Activated naive CD8-positive, alpha-beta T cell treated with anti-CD3 and anti-CD28 coated beads, Interleukin-2, amount 10 ng/mL, durations not matched to agents 7 days and 5 days (primary cell): ENCODE data around the gene VAC14. TPM values are rescaled to one million over a fixed set of nuclear protein-coding genes. Genes with fewer than 3 reads are reported as not detected.
A peak's percentile ranks its signal among the peaks of the same experiment; 100 is the strongest.

ENCODE experiments used
- ATAC-seq: fragments of 150-1000 bp; cut with Tn5 transposase; one replicate; pipeline ENCODE4 v1.10.0; 2021; ENCODE audit warnings: low read depth, moderate library complexity
- POLR2A ChIA-PET: fragments of 350-600 bp; sonication (Branson Sonifier 250); formaldehyde crosslinking; loops from one replicate; lab custom pipeline; 2021; ENCODE audit warnings: antibody characterized with exemption; lab: Charles Lee
- DNase-seq: peaks from one replicate; pipeline ENCODE4 v3.0.0; 2021
- H3K27ac Mint-ChIP-seq: one replicate; pipeline ENCODE4 v1.8.0; 2022; ENCODE audit warnings: mild to moderate bottlenecking, mixed read lengths
- H3K27me3 Mint-ChIP-seq: one replicate; pipeline ENCODE4 v1.8.0; 2022; ENCODE audit warnings: mild to moderate bottlenecking, moderate library complexity, mixed read lengths
- H3K36me3 Mint-ChIP-seq: one replicate; pipeline ENCODE4 v1.8.0; 2021; ENCODE audit warnings: mild to moderate bottlenecking, mixed read lengths
- H3K4me1 Mint-ChIP-seq: one replicate; pipeline ENCODE4 v1.8.0; 2021; ENCODE audit warnings: mixed read lengths
- H3K4me3 Mint-ChIP-seq: one replicate; pipeline ENCODE4 v1.8.0; 2022; ENCODE audit warnings: mild to moderate bottlenecking, moderate library complexity, mixed read lengths
- H3K9me3 Mint-ChIP-seq: one replicate; pipeline ENCODE4 v1.8.0; 2021; ENCODE audit warnings: mixed read lengths
- total RNA-seq, 2 experiments: library from RNA; stranded (reverse); gene quantifications; one replicate each; pipeline ENCODE4 v1.2.3, GENCODE V29; 2021

Gene VAC14
- total RNA-seq, 2 experiments from 2014 or later, result 34.4 to 36.9 TPM

DNA sequence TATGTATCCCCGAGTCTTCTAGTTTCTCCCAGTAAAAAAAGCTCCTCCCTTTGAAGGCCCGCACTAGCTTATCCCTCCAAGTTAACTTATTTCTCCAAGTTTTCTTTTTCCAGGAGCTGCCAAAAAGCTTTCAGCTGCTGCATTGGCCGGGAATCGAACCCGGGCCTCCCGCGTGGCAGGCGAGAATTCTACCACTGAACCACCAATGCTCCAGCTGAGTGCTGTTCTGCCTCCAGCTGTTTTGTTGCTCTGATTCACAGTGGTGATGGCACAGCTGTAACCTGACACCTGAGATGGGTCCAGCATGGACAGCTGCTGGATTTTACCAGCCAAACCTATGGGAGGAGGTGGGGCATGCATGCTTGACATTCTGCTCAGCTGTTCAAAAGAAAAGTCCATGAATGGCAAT lies 22.1 kb downstream of the VAC14 start:
- no peaks in the 10 kb centered on the region for H3K4me1 Mint-ChIP-seq
- peaks cover 30% of the 10 kb centered on the region for H3K36me3 Mint-ChIP-seq
- H3K27ac Mint-ChIP-seq, result no peak overlapping the region

DNA sequence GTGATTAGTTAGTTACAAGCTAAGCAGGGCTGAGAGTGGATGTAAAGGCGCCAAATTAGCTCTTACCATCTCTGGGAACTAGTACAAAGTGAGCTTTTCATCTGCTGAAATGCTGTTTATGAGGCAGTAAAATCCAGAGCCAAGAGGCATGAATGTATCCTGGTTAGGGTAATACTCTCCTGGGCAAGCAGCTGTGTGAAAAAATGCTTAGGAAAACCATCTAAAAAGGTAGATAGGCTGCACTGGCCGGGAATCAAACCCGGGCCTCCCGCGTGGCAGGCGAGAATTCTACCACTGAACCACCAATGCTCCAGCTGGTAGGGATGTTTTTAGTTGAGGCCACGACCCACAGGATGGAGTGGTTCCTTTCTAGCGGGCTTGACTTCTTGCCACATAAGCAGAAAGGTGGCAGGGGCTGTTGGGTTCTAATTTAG lies 23.0 kb downstream of the VAC14 start:
- no peaks in the 10 kb centered on the region for H3K4me1 Mint-ChIP-seq
- no peak overlapping the region for H3K4me3 Mint-ChIP-seq
- peaks cover 26% of the 10 kb centered on the region for H3K36me3 Mint-ChIP-seq
- no peaks in the 10 kb centered on the region for H3K9me3 Mint-ChIP-seq
- ATAC-seq, result no peak
- H3K27ac Mint-ChIP-seq, result no peak overlapping the region
- no peak for DNase-seq
- POLR2A ChIA-PET, result no interaction called here
- no peaks in the 10 kb centered on the region for H3K27me3 Mint-ChIP-seq

More for the DNA sequence above, 22.1 kb downstream of the VAC14 start:
- Mint-ChIP-seq H3K9me3 (no peaks in the 10 kb centered on the region), H3K4me3 (no peak overlapping the region), H3K27me3 (no peaks in the 10 kb centered on the region)
- no peak for DNase-seq
- ATAC-seq, result no peak
- POLR2A ChIA-PET, result interaction anchor here (0.6 to 1.4 kb wide), 2 partner anchors 22 to 212 kb away, joined by 3 to 5 read pairs; partner anchors contain the start of gene VAC14

- POLR2A ChIA-PET, result no interaction called here
- Mint-ChIP-seq H3K27ac (no peak overlapping the region), H3K36me3 (peaks cover 24% of the 10 kb centered on the region), H3K27me3 (no peaks in the 10 kb centered on the region), H3K4me1 (no peaks in the 10 kb centered on the region), H3K9me3 (no peaks in the 10 kb centered on the region), H3K4me3 (no peak overlapping the region)
- ATAC-seq, result no peak
- DNase-seq, result no peak
Measured at GRCh38 chr16:70777496-70777895, 23.5 kb downstream of the VAC14 start.

DNA sequence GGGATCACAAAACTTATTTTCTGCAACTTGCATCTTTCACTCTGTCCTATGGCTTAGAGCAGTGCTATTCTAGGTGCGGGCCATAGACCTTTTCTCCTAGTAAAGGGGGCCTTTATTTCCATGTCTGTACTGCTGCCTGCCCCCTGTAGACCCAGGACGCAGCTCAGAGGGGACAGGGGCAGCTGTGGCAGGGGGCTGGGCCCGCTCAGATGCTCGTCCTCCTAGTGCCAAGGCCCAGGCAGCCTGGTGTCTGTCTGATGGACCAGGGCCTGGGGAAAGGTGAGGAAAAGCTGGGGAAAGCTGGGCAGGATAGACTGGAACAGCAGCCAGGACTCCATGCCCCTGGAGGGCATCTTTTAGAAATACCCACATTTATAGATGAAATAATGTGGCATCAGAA lies 25.6 kb downstream of the VAC14 start:
- H3K36me3 Mint-ChIP-seq, result peaks cover 6% of the 10 kb centered on the region
- ATAC-seq (no peak), DNase-seq (no peak)
- H3K4me1 Mint-ChIP-seq, result peaks cover 4% of the 10 kb centered on the region
- no peaks in the 10 kb centered on the region for H3K27me3 Mint-ChIP-seq
- H3K4me3 Mint-ChIP-seq, result no peak overlapping the region
- no peak overlapping the region for H3K27ac Mint-ChIP-seq
- no peaks in the 10 kb centered on the region for H3K9me3 Mint-ChIP-seq
- POLR2A ChIA-PET, result interaction anchor here (0.6 kb wide), 1 partner anchor 686 kb away, joined by 3 read pairs; no protein-coding TSS in a partner anchor

DNA sequence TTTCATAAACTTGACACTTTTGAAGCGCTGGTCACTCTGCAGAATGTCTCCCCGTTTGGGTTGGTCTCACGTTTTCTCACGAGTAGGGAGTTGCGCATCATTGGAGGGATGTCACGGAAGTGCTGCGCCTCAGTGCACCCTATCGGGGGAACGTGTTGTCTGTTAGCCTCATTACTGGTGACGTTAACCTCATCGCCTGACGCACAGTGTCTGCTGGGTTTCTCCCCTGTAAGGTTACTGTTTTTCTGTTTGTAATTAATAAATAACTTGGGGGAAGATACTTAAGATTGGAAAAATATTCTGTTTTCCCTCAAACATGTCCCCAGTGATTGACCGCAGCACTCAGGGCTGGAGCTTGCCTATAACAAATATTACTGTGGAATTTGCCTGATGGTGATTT lies 26.7 kb downstream of the VAC14 start:
- DNase-seq, result no peak
- H3K9me3 Mint-ChIP-seq, result no peaks in the 10 kb centered on the region
- POLR2A ChIA-PET, result interaction anchor here (1.1 kb wide), 1 partner anchor 18 kb away, joined by 3 read pairs; no protein-coding TSS in a partner anchor
- ATAC-seq, result no peak
- H3K36me3 Mint-ChIP-seq, result peaks cover 3% of the 10 kb centered on the region
- no peaks in the 10 kb centered on the region for H3K27me3 Mint-ChIP-seq
- H3K27ac Mint-ChIP-seq, result no peak overlapping the region
- H3K4me1 Mint-ChIP-seq, result peaks cover 4% of the 10 kb centered on the region
- H3K4me3 Mint-ChIP-seq, result no peak overlapping the region

DNA sequence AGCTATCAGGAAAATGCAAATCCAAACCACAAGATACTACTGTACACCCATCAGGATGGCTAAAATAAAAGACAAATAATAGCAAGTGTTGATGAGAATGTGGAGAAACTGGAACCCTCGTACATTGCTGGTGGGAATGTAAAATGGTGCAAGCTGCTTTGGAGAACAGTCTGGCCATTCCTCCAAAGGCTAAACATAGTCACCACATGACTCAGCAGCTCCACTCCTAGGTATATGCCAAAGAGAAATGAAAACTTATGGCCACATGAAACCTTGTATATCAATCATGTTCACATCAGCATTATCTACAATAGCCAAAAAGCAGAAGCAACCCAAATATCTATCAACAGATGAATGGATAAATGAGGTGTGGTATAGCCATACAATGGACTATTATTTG lies 28.5 kb downstream of the VAC14 start:
- Mint-ChIP-seq H3K4me3 (no peak overlapping the region), H3K9me3 (no peaks in the 10 kb centered on the region), H3K27ac (no peak overlapping the region), H3K36me3 (peaks cover 3% of the 10 kb centered on the region), H3K27me3 (no peaks in the 10 kb centered on the region), H3K4me1 (peaks cover 4% of the 10 kb centered on the region)
- ATAC-seq (no peak), DNase-seq (no peak)
- POLR2A ChIA-PET, result no interaction called here

DNA sequence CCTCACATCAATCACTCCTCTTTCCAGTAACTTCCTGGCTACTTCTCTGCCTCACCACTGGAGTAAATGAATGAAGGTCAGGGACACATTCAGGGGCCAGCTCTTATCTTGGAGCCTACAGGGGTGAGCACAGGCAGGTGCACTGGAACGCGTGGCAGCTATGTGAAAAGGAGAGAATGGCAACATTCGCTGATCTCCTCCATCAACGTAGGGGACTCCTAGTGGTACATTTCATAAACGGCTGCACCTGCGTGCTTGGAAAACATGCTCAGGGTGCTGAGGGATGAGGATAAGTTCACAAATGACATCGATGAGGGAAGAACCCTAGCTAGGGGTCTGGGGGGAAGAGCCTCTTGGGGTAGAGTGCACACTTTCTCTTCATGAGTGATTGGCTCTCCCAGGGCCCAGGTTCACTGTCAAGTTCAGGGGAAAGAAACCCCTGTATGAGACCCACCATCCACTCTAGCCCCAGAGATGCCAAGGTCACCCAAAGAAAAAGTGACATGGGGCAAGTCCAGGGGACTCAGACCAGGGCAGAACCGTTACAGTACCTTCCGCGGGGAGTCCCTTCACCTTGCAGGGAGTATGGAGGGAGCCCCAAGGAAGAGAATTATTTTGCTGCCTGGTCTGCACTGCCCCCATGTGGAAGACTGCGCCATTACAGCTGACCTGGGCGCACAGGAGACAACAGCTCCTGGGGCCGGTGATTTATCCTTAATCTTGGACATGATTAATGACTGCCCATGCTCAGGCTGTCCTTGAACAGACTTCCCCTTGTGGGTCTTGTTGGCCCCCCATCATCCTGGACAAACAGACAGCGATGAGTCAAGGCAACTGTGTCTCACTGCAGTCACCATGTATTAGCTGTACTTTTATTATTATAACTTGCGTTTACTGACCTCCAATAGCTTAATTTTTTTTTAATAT lies 30.1 kb downstream of the VAC14 start:
- ATAC-seq (peak; percentile 72), DNase-seq (peak; percentile 79)
- Mint-ChIP-seq H3K9me3 (no peaks in the 10 kb centered on the region), H3K36me3 (peaks cover 3% of the 10 kb centered on the region), H3K4me1 (peaks cover 4% of the 10 kb centered on the region), H3K27ac (no peak overlapping the region), H3K27me3 (no peaks in the 10 kb centered on the region), H3K4me3 (no peak overlapping the region)
- POLR2A ChIA-PET, result interaction anchor here (1.0 to 1.9 kb wide), 3 partner anchors 9 to 78 kb away, joined by 3 to 6 read pairs (median 3); no protein-coding TSS in a partner anchor

- no peak overlapping the region for H3K27ac Mint-ChIP-seq
- no peak overlapping the region for H3K4me3 Mint-ChIP-seq
- DNase-seq, result no peak
- H3K9me3 Mint-ChIP-seq, result no peaks in the 10 kb centered on the region
- POLR2A ChIA-PET, result interaction anchor here (0.6 to 1.9 kb wide), 2 partner anchors 33 to 373 kb away, joined by 4 to 6 read pairs; no protein-coding TSS in a partner anchor
- H3K27me3 Mint-ChIP-seq, result no peaks in the 10 kb centered on the region
- ATAC-seq, result no peak
- H3K36me3 Mint-ChIP-seq, result peaks cover 3% of the 10 kb centered on the region
- H3K4me1 Mint-ChIP-seq, result peaks cover 4% of the 10 kb centered on the region
Measured at GRCh38 chr16:70770291-70770625, 30.7 kb downstream of the VAC14 start.

DNA sequence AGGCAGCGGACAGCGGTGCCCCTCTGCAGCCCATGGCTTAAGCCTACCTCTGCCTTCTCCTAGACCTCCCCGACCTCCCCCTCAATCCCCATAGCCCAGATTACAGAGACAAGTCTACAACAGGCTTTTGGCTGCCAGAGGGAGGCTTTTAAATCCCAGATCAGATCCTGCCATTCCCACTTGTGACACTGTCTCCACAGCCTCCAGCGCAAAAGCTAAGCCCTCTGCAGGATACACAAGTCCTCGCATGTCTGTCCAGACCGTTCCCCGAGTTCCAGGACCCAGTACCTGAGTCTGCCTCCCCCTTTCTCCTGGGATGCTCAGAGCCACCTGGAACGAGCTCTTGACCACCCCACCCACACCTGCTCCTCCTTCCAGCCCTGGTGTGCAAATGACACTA lies 31.2 kb downstream of the VAC14 start:
- H3K9me3 Mint-ChIP-seq, result no peaks in the 10 kb centered on the region
- POLR2A ChIA-PET, result interaction anchor here (0.6 to 1.9 kb wide), 2 partner anchors 33 to 372 kb away, joined by 4 to 6 read pairs; no protein-coding TSS in a partner anchor
- no peaks in the 10 kb centered on the region for H3K27me3 Mint-ChIP-seq
- no peak overlapping the region for H3K27ac Mint-ChIP-seq
- ATAC-seq (no peak), DNase-seq (no peak)
- no peak overlapping the region for H3K4me3 Mint-ChIP-seq
- H3K4me1 Mint-ChIP-seq, result peaks cover 4% of the 10 kb centered on the region
- H3K36me3 Mint-ChIP-seq, result peaks cover 3% of the 10 kb centered on the region

DNA sequence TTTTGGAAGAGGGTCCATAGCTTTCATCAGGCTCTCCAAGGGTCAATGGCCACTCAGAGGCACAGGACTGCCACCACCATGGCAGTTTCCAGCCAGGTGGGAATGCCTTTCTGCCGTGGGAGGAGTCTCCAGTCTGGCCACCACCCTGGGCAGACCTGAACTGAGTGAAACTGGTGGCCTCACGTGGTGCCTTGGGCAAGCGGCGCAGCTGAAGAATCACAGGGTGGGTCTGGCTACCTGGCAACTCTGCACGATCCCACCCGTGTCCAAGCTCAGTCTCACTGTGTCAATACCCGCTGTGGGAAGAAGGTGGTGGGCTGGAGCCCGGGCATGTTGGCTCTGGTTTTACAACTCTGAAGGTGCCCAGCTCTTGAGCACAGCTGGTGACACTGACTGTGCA lies 31.8 kb downstream of the VAC14 start:
- no peaks in the 10 kb centered on the region for H3K27me3 Mint-ChIP-seq
- no peaks in the 10 kb centered on the region for H3K9me3 Mint-ChIP-seq
- peaks cover 3% of the 10 kb centered on the region for H3K36me3 Mint-ChIP-seq
- H3K27ac Mint-ChIP-seq, result no peak overlapping the region
- no peak overlapping the region for H3K4me3 Mint-ChIP-seq
- POLR2A ChIA-PET, result no interaction called here
- peaks cover 4% of the 10 kb centered on the region for H3K4me1 Mint-ChIP-seq
- DNase-seq (no peak), ATAC-seq (no peak)

- Mint-ChIP-seq H3K36me3 (peaks cover 3% of the 10 kb centered on the region), H3K4me3 (no peak overlapping the region), H3K4me1 (peaks cover 4% of the 10 kb centered on the region), H3K9me3 (no peaks in the 10 kb centered on the region), H3K27me3 (no peaks in the 10 kb centered on the region), H3K27ac (no peak overlapping the region)
- POLR2A ChIA-PET, result interaction anchor here (1.2 kb wide), 1 partner anchor 73 kb away, joined by 4 read pairs; no protein-coding TSS in a partner anchor
- no peak for DNase-seq
- ATAC-seq, result no peak
Measured at GRCh38 chr16:70768203-70768580, 32.8 kb downstream of the VAC14 start.

GRCh38 chr16:70767377-70768202 lies 33.4 kb downstream of the VAC14 start:
- POLR2A ChIA-PET, result interaction anchor here (1.2 kb wide), 1 partner anchor 72 kb away, joined by 4 read pairs; no protein-coding TSS in a partner anchor
- Mint-ChIP-seq H3K27me3 (no peaks in the 10 kb centered on the region), H3K9me3 (no peaks in the 10 kb centered on the region), H3K4me3 (no peak overlapping the region), H3K36me3 (peaks cover 3% of the 10 kb centered on the region), H3K27ac (no peak overlapping the region), H3K4me1 (peaks cover 4% of the 10 kb centered on the region)
- no peak for DNase-seq
- ATAC-seq, result no peak

GRCh38 chr16:70766658-70767057 lies 34.3 kb downstream of the VAC14 start:
- Mint-ChIP-seq H3K4me1 (peaks cover 4% of the 10 kb centered on the region), H3K27me3 (no peaks in the 10 kb centered on the region), H3K36me3 (no peaks in the 10 kb centered on the region), H3K27ac (no peak overlapping the region), H3K9me3 (no peaks in the 10 kb centered on the region), H3K4me3 (no peak overlapping the region)
- no peak for DNase-seq
- no peak for ATAC-seq
- POLR2A ChIA-PET, result interaction anchor here (1.4 kb wide), 1 partner anchor 29 kb away, joined by 3 read pairs; no protein-coding TSS in a partner anchor
